Peyer's patch (tissue), 4 donors: ENCODE results near the gene PRPF6. TPM values are rescaled to one million over a fixed set of nuclear protein-coding genes. Genes with fewer than 3 reads are reported as not detected.

Source experiments
- DNase-seq, 3 donors: peaks; one replicate each; pipeline ENCODE4 v3.0.0-alpha.2; 2017 to 2019
- H3K27ac ChIP-seq, 4 donors: fragments of 200-600 bp; sonication (generic); one replicate each; pipeline ENCODE4 v1.5.1; 2016 to 2019
- H3K27me3 ChIP-seq, 2 donors: fragments of 200-600 bp; sonication (generic); one replicate each; pipeline ENCODE4 v1.5.1; 2019
- H3K36me3 ChIP-seq, 3 donors: fragments of 200-600 bp; sonication (generic); one replicate each; pipeline ENCODE4 v1.5.1; 2016 to 2019
- H3K4me1 ChIP-seq, 4 donors: fragments of 200-600 bp; sonication (generic); one replicate each; pipeline ENCODE4 v1.5.1; 2016 to 2019
- H3K4me3 ChIP-seq, 4 donors: fragments of 200-600 bp; sonication (generic); 1 replicate in 3 of 4; 2 replicates in 1 of 4; pipeline ENCODE4 v1.5.1; 2016 to 2019; ENCODE audit warnings: mild to moderate bottlenecking in 1 of 4
- H3K9me3 ChIP-seq, 4 donors: fragments of 200-600 bp; sonication (generic); one replicate each; pipeline ENCODE4 v1.5.1; 2016 to 2019; ENCODE audit warnings: mild to moderate bottlenecking in 1 of 4
- POLR2A ChIP-seq, 2 donors: fragments of 450-650 bp; IDR thresholded peaks; one replicate each; pipeline ENCODE4 v1.5.1; 2017; ENCODE audit warnings: antibody characterized with exemption in 2 of 2, mild to moderate bottlenecking in 2 of 2, moderate library complexity in 2 of 2
- total RNA-seq, 4 donors: library from RNA; depleted of rRNA; stranded (reverse); fragments of >200 nt; gene quantifications; one replicate each; pipeline ENCODE4 v1.1.0, GENCODE V29; 2016
- TF ChIP-seq, protein P1 (sequence below), 6 experiments: fragments of 450-650 bp in 4 of 6; fragments of 200-600 bp in 2 of 6; sonication (generic) in 1 of 6; IDR thresholded peaks; one replicate each; pipeline ENCODE4 v1.5.1; 2017 to 2019; ENCODE audit warnings: antibody characterized with exemption in 6 of 6, mild to moderate bottlenecking in 3 of 6, moderate library complexity in 1 of 6

The PRPF6 gene
- total RNA-seq, 4 donors from 2014 or later, result 49.6 to 95.7 (median 64.2) TPM

DNA sequence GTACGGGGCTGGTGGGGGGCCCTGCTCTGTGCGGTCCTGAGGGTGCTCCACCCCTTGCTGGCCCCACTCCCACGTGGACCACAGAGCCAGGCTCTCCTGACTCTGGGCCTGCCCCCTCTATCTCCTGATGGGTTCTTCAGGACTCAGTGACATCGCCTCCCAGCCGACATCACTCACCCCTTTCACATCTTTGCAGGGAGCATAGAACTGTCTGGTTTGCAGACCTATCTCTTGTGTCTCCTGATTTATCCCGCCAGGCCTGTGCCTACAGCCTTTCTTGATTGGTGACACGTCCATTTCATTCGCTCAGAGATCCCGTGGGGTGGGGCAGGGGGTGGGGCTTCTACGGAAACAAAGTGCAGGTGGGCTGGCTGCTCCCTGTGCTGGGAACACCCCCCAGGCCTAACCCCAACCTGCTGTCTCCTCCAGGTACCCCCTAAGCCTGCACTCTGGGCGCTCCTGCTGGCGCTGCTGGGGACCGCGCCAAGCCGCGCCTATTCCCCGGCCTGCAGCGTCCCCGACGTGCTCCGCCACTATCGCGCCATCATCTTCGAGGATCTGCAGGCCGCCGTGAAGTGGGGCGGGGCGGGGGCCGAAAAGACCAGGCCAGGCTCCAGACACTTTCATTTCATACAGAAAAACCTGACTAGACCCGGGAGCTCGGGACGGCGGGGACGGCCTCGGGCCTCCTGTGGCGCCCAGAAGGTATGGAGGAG is 56.7 kb downstream of the PRPF6 start:
- Histone ChIP-seq H3K36me3 (peaks cover 0 to 31% (median 0%) of the 10 kb centered on the region in 3 donors), H3K27me3 (peaks cover 0 to 44% of the 10 kb centered on the region in 2 donors), H3K4me3 (peak overlapping the region; percentile 47 to 59 (median 56)), H3K4me1 (peaks cover 0 to 48% (median 27%) of the 10 kb centered on the region in 4 donors), H3K9me3 (no peaks in the 10 kb centered on the region), H3K27ac (no peak overlapping the region)
- TF ChIP-seq, protein P1, sequence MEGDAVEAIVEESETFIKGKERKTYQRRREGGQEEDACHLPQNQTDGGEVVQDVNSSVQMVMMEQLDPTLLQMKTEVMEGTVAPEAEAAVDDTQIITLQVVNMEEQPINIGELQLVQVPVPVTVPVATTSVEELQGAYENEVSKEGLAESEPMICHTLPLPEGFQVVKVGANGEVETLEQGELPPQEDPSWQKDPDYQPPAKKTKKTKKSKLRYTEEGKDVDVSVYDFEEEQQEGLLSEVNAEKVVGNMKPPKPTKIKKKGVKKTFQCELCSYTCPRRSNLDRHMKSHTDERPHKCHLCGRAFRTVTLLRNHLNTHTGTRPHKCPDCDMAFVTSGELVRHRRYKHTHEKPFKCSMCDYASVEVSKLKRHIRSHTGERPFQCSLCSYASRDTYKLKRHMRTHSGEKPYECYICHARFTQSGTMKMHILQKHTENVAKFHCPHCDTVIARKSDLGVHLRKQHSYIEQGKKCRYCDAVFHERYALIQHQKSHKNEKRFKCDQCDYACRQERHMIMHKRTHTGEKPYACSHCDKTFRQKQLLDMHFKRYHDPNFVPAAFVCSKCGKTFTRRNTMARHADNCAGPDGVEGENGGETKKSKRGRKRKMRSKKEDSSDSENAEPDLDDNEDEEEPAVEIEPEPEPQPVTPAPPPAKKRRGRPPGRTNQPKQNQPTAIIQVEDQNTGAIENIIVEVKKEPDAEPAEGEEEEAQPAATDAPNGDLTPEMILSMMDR (IDR thresholded peaks at IDR 0.05), result no peak
- no peak for TF ChIP-seq POLR2A (IDR thresholded peaks at IDR 0.05)
- no peak for DNase-seq

DNA sequence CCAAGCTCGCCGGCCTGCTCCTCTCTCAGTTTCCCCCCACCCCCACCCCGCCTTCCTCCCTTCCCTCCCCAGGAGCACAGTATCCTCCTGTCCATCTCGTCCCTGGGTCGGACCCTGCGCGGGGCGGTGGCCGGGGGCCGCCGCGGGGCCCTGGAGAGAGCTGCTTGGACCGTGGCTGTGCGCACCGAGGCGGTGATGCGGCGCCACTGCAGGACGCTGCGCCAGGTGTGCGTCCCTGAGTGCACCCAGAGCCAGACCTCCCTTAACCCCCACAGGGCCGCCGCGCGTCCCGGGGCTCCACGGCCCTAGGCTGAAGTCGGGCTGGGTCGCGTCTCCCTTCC is 57.3 kb downstream of the PRPF6 start:
- TF ChIP-seq, protein P1 (IDR thresholded peaks at IDR 0.05), result no peak
- TF ChIP-seq POLR2A (IDR thresholded peaks at IDR 0.05), result no peak
- peak in 1 of 3 donors; percentile 34 for DNase-seq
- Histone ChIP-seq H3K4me1 (peaks cover 0 to 48% (median 27%) of the 10 kb centered on the region in 4 donors), H3K4me3 (peak overlapping the region; percentile 47 to 59 (median 56)), H3K27me3 (peaks cover 0 to 44% of the 10 kb centered on the region in 2 donors), H3K9me3 (no peaks in the 10 kb centered on the region), H3K27ac (peak overlapping the region in 3 of 4 donors; percentile 36 to 79 (median 57)), H3K36me3 (peaks cover 0 to 25% (median 0%) of the 10 kb centered on the region in 3 donors)

DNA sequence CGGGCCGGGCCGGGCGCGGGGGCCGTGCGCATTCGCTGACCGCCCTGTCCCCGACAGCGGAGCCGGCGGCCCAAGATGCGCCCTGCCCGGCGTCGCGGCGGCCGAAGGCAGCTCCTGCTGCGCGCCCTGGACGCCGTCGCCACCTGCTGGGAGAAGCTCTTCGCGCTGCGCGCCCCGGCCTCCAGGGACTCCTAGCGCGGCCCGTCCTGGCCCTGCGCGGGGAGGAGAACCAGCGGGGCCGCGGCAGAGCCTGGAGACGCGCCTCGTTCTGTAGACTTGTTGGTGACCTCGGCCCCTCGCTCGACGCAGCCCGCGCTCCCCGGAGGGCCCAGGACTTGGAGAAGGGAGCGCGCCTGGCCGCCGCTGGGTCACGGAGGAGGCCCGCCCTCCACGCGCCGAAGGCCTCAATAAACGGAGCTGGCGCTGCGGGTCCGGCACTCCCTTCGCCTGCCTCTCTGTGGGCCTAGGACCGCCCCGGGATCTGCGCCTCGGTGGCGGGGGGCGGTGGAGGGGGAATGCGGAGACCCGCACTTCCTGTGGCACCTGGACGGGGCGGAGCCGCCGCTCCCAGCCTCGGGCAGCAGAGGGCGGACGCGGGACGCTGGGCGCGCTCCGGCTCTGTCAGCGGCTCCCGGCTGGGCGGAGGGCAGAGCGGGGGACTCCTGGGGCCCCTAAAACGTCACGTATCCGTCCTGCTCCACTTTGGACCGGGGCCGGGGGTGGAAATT is 57.8 kb downstream of the PRPF6 start:
- H3K27me3 ChIP-seq, result peaks cover 0 to 44% of the 10 kb centered on the region in 2 donors
- H3K27ac ChIP-seq, result peak overlapping the region; percentile 24 to 79 (median 46)
- peak overlapping the region; percentile 47 to 59 (median 56) for H3K4me3 ChIP-seq

DNA sequence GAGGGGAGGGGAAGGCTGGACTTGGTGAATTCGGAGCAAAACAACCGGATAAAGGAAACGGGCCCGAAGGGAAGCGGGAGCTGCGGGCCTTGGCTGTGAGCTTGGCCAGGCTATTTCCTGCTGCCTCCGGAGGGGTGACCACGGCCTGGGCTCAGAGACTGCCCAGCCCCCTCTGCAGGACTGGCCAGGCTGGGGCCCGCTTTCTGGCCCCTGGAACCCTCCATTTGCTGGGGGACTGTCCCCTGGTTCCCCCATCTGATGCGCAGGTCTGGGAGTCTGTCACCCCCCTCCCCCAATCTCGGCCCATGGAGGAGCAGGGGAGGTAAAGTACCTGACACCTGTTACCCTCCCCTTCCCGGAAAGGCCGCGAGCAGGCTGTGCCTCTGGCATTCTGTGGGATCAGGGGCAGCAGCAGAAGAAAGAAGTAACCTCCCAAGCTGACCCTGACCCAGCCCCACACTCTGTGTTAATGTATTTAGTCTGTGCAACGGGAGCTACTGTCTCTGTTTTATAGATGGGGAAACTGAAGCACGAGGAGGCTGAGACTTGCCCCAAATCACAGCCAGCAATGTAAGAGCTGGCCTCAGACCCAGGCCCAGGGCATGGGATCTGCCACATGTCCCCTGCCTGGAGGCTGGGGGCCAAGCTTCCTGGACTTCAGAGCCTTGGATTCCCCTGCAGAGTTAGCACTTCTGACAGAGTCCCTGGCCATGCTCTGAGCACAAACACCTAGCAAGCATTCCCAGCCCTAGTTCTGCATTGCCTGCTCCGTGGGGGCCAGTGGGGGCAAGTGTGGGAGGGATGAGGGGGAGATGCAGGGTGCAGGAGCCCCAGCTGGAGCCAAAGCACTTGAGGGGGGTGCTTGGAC is 58.6 kb downstream of the PRPF6 start:
- Histone ChIP-seq H3K27me3 (peaks cover 0 to 44% of the 10 kb centered on the region in 2 donors), H3K36me3 (peaks cover 0 to 12% (median 0%) of the 10 kb centered on the region in 3 donors), H3K27ac (peak overlapping the region in 3 of 4 donors; percentile 15 to 79 (median 57)), H3K4me3 (peak overlapping the region; percentile 47 to 59 (median 56)), H3K9me3 (no peaks in the 10 kb centered on the region), H3K4me1 (peaks cover 0 to 48% (median 27%) of the 10 kb centered on the region in 4 donors)
- DNase-seq, result no peak
- TF ChIP-seq POLR2A (IDR thresholded peaks at IDR 0.05), result no peak
- TF ChIP-seq, protein P1 (IDR thresholded peaks at IDR 0.05), result no peak

More for the DNA sequence above, 57.8 kb downstream of the PRPF6 start:
- TF ChIP-seq POLR2A (IDR thresholded peaks at IDR 0.05), result no peak
- TF ChIP-seq, protein P1 (IDR thresholded peaks at IDR 0.05), result peak; percentile 47 to 73 (median 62)
- DNase-seq, result peak; percentile 81 to 90 (median 85)
- no peaks in the 10 kb centered on the region for H3K9me3 ChIP-seq
- peaks cover 0 to 20% (median 0%) of the 10 kb centered on the region in 3 donors for H3K36me3 ChIP-seq
- H3K4me1 ChIP-seq, result peaks cover 0 to 48% (median 27%) of the 10 kb centered on the region in 4 donors
